Measurements from ENCODE around the gene C2orf42. TPM values are rescaled to one million over a fixed set of nuclear protein-coding genes. Genes with fewer than 3 reads are reported as not detected.
"Not testable (repeated sequence)": the region's sequence is repeated elsewhere in the genome, so short reads cannot be mapped to it uniquely, and the experiment has no call there.

The C2orf42 gene
- total and polyA plus RNA-seq, 4 donors: 8.1 to 20.6 (median 13.7) TPM

DNA sequence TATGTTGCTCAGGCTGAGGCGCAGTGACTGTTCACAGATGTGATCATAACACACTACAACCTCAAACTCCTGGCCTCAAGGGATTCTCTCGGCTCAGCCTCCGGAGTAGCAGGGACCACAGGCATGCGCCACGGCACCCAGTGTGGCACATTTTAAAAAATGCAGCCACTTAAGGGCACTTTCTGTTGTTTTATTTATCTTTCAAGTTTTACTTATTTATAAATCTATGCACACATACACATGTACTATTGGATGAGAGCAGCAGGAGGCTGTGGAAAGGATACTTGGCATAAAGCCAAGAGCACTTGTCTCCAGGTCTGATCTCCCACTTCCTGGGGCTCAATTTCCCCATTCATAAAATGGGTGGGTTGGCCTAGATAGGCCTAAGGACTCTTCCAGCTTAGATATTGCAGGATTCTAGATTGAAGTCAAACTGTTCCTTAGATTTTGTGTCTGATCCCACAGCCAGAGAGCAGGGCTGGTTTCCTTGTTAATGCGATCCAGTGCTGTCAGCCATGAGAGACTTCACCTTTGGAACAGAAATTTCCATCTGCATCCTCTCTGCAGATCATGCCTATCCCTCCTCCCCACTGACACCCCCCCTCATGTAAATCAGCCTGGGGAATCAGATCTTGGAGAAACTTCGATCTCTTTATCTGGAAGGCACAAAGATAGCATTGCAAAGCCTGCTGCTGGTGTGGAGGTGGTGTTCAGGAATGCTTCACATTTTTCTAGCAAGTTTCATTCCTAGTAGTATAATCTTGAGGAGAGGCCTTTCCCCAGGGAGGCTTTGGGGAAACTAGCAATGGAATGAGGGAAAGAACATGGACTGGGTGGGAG, 78.8 kb downstream of the C2orf42 start:
- H3K27me3 ChIP-seq (ENCODE audit: control insufficient read depth in 4 of 4, insufficient read depth in 4 of 4, low read length in 3 of 4): no peaks in the 10 kb centered on the region
- H3K9me3 ChIP-seq (ENCODE audit: control insufficient read depth in 4 of 4, low read length in 3 of 4): no peaks in the 10 kb centered on the region
- H3K4me1 ChIP-seq (ENCODE audit: control insufficient read depth in 4 of 4, insufficient read depth in 4 of 4, low read length in 3 of 4): peaks cover 0 to 12% (median 2%) of the 10 kb centered on the region in 4 donors
- no peak overlapping the region for H3K4me3 ChIP-seq (ENCODE audit: low read depth in 1 of 3, low read length in 3 of 3)
- H3K27ac ChIP-seq (ENCODE audit: low read depth in 1 of 2, low read length in 2 of 2): no peak overlapping the region
- H3K36me3 ChIP-seq (ENCODE audit: control insufficient read depth in 4 of 4, insufficient read depth in 3 of 4, low read depth in 1 of 4, low read length in 3 of 4): no peaks in the 10 kb centered on the region
- DNase-seq (ENCODE audit: low spot score): no peak
- no peak overlapping the region for H3K9ac ChIP-seq (ENCODE audit: low read depth in 1 of 2, low read length in 2 of 2)
- 97% methylated on average over 7 of the region's 7 CpGs for WGBS
- TF ChIP-seq, protein P1, sequence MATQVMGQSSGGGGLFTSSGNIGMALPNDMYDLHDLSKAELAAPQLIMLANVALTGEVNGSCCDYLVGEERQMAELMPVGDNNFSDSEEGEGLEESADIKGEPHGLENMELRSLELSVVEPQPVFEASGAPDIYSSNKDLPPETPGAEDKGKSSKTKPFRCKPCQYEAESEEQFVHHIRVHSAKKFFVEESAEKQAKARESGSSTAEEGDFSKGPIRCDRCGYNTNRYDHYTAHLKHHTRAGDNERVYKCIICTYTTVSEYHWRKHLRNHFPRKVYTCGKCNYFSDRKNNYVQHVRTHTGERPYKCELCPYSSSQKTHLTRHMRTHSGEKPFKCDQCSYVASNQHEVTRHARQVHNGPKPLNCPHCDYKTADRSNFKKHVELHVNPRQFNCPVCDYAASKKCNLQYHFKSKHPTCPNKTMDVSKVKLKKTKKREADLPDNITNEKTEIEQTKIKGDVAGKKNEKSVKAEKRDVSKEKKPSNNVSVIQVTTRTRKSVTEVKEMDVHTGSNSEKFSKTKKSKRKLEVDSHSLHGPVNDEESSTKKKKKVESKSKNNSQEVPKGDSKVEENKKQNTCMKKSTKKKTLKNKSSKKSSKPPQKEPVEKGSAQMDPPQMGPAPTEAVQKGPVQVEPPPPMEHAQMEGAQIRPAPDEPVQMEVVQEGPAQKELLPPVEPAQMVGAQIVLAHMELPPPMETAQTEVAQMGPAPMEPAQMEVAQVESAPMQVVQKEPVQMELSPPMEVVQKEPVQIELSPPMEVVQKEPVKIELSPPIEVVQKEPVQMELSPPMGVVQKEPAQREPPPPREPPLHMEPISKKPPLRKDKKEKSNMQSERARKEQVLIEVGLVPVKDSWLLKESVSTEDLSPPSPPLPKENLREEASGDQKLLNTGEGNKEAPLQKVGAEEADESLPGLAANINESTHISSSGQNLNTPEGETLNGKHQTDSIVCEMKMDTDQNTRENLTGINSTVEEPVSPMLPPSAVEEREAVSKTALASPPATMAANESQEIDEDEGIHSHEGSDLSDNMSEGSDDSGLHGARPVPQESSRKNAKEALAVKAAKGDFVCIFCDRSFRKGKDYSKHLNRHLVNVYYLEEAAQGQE (IDR thresholded peaks at IDR 0.05): no peak
- TF ChIP-seq YY1 (IDR thresholded peaks at IDR 0.05): no peak
- TF ChIP-seq FOXA2 (IDR thresholded peaks at IDR 0.05): no peak
- TF ChIP-seq, protein P2, sequence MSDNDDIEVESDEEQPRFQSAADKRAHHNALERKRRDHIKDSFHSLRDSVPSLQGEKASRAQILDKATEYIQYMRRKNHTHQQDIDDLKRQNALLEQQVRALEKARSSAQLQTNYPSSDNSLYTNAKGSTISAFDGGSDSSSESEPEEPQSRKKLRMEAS (IDR thresholded peaks at IDR 0.05): no peak
- TF ChIP-seq HNF4A (conservative IDR thresholded peaks at IDR 0.05): no peak
- TF ChIP-seq, protein P3, sequence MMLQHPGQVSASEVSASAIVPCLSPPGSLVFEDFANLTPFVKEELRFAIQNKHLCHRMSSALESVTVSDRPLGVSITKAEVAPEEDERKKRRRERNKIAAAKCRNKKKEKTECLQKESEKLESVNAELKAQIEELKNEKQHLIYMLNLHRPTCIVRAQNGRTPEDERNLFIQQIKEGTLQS (IDR thresholded peaks at IDR 0.05): no peak

DNA sequence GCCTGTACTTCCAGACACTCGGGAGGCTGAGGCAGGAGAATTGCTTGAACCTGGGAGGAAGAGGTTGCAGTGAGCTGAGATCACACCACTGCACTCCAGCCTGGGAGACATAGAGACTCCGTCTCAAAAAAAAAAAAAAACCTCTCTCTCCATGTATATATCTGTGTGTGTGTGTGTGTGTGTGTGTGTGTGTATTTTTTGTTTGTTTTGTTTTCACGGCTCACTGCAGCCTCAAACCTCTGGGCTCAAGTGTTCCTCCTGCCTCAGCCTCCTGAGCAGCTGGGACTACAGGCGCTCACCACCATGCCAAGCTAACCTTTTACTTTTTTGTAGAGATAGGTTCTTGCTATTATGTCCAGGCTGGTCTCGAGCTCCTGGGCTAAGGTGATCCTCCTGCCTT, 80.4 kb downstream of the C2orf42 start:
- not testable (repeated sequence) for H3K27ac ChIP-seq (ENCODE audit: low read depth in 1 of 2, low read length in 2 of 2); H3K36me3 ChIP-seq (ENCODE audit: control insufficient read depth in 4 of 4, insufficient read depth in 3 of 4, low read depth in 1 of 4, low read length in 3 of 4); H3K9ac ChIP-seq (ENCODE audit: low read depth in 1 of 2, low read length in 2 of 2); DNase-seq (ENCODE audit: low spot score); H3K4me3 ChIP-seq (ENCODE audit: low read depth in 1 of 3, low read length in 3 of 3); H3K27me3 ChIP-seq (ENCODE audit: control insufficient read depth in 4 of 4, insufficient read depth in 4 of 4, low read length in 3 of 4); H3K9me3 ChIP-seq (ENCODE audit: control insufficient read depth in 4 of 4, low read length in 3 of 4)
- H3K4me1 ChIP-seq (ENCODE audit: control insufficient read depth in 4 of 4, insufficient read depth in 4 of 4, low read length in 3 of 4): peaks cover 0 to 12% (median 2%) of the 10 kb centered on the region in 4 donors
- 96% methylated on average over 5 of the region's 5 CpGs for WGBS

DNA sequence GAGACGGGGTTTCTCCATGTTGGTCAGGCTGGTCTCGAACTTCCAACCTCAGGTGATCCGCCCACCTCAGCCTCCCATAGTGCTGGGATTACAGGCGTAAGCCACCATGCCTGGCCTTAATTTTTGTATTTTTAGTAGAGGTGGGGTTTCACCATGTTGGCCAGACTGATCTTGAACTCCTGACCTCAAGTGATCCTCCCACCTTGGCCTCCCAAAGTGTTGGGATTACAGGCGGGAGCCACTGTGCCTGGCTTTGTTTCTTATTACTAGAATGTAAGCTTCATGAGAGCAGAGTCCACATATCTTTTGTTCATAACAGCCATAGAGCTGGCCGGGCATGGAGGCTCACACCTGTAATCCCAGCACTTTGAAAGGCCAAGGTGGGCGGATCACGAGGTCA, 84.7 kb downstream of the C2orf42 start:
- H3K27ac ChIP-seq (ENCODE audit: low read depth in 1 of 2, low read length in 2 of 2); H3K9ac ChIP-seq (ENCODE audit: low read depth in 1 of 2, low read length in 2 of 2); H3K27me3 ChIP-seq (ENCODE audit: control insufficient read depth in 4 of 4, insufficient read depth in 4 of 4, low read length in 3 of 4); H3K36me3 ChIP-seq (ENCODE audit: control insufficient read depth in 4 of 4, insufficient read depth in 3 of 4, low read depth in 1 of 4, low read length in 3 of 4); DNase-seq (ENCODE audit: low spot score); H3K9me3 ChIP-seq (ENCODE audit: control insufficient read depth in 4 of 4, low read length in 3 of 4); H3K4me3 ChIP-seq (ENCODE audit: low read depth in 1 of 3, low read length in 3 of 3): not testable (repeated sequence)
- H3K4me1 ChIP-seq (ENCODE audit: control insufficient read depth in 4 of 4, insufficient read depth in 4 of 4, low read length in 3 of 4): peaks cover 4 to 22% (median 8%) of the 10 kb centered on the region in 4 donors
- WGBS: 97% methylated on average over 8 of the region's 8 CpGs

All from liver (tissue), 9 donors.